GM10847 (cell line): Measurements from ENCODE around the gene ESPN.

Source experiments
- POLR2A ChIP-seq: IDR thresholded peaks from 2 replicates; pipeline ENCODE4 v1.6.1; 2011; ENCODE audit not compliant: insufficient read length; ENCODE audit errors: extremely low read depth

ESPN gene

GRCh38 chr1:6424619-6425593 is at the start of gene ESPN:
Gene ESPN (plus strand): TSS chr1:6424776. CDS start chr1:6424956, 180 bp downstream.
- no peak for TF ChIP-seq POLR2A

- TF ChIP-seq POLR2A, result no peak
These were observed 46.4 kb upstream of the ESPN start for GRCh38 chr1:6378096-6378746.

DNA sequence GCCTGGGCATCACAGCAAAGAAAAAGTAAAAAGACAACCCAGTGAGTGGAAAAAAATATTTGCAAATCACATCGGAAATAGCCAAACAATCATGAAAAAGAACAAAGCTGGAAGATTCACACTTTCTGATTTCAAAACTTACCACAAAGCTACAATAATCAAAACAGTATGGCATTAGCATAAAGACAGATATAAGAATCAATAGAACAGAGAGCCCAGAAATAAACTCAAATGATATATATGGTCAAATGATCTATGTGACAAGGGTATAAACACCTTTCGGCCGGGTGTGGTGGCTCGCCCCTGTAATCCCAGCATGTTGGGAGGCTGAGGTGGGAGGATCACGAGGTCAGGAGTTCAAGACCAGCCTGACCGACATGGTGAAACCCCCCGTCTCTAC is 44.5 kb upstream of the ESPN start:
- no peak for TF ChIP-seq POLR2A

GRCh38 chr1:6384135-6384534 is 40.4 kb upstream of the ESPN start:
- no peak for TF ChIP-seq POLR2A

DNA sequence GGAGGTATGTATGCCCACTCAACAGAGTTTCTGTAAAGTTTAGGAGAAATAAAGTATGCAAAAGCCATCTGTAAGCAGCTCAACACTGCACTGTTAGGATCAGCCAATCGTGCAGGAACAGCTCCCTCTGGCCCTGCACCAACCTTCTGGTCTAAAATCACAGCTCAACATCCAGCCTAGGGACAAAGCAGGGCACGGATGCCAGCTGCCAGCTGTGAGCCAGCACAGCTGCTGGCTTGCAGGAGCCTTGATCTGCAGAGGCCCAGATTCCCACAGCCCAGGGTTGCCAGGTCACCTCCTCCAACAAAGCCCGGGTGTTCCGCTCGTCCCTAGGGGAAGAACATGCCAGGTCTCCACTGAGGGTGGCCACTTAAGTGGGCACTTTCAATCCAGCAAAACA is 39.6 kb upstream of the ESPN start:
- no peak for TF ChIP-seq POLR2A

- no peak for TF ChIP-seq POLR2A
These were observed 38.9 kb upstream of the ESPN start for GRCh38 chr1:6385488-6386191.

GRCh38 chr1:6386371-6386949 is 38.1 kb upstream of the ESPN start:
- TF ChIP-seq POLR2A, result no peak

- TF ChIP-seq POLR2A, result no peak
These were observed 34.6 kb upstream of the ESPN start for GRCh38 chr1:6389971-6390370.

DNA sequence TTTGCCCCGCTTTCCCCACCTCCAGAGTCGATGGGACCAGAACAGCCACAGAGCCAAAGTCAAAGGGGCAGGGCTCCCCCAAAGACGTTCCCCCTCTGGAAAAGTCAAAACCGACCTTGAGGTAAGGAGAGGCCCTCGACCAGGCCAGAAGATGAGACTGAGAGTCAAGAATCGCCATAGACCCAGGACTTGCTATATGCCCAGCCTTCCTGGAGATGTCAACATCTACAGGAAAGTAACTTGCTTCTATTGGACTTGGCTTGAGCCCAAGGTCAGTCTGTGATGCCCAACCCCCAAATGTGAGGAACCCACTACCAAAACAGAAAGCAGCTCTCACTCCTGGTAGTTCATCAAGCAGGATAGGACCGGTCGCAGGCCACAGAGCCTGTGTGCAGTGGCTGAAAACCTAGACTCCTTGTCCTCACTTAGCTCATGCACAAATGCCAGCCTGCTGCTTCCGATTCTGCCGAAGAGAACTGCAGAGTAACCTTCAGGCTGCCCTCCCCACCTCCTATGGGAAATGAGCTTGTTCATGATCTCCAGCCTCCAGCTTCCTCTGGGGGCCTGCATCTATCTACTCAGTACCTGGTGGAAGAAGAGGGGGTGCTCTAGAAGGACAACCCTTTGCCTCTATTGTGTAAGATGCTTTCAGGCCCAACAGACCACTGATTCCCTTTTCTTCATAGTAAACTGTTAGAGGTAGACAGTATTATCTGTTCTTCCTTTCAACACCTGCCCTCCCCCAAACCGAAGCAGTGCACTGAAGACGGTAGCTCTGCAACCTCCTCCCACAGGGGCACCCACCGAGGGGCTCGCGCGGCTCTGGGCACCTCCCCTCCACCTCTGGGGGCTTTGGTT is 32.4 kb upstream of the ESPN start:
- no peak for TF ChIP-seq POLR2A

GRCh38 chr1:6392809-6393399 is 31.7 kb upstream of the ESPN start:
- peak; percentile 63 for TF ChIP-seq POLR2A

- no peak for TF ChIP-seq POLR2A
These were observed 31.0 kb upstream of the ESPN start, which contains the start of gene ACOT7 for GRCh38 chr1:6393400-6394187. Gene ACOT7 (minus strand): TSS chr1:6393767. CDS start chr1:6393399, 368 bp downstream.

GRCh38 chr1:6396998-6397397 is 27.6 kb upstream of the ESPN start:
- TF ChIP-seq POLR2A, result no peak

- TF ChIP-seq POLR2A, result no peak
These were observed 26.6 kb upstream of the ESPN start for GRCh38 chr1:6397844-6398441.

GRCh38 chr1:6399294-6399693 is 25.3 kb upstream of the ESPN start:
- no peak for TF ChIP-seq POLR2A
